CD8-positive, alpha-beta memory T cell (primary cell): ENCODE data around the gene KIF16B. TPM values are rescaled to one million over a fixed set of nuclear protein-coding genes. Genes with fewer than 3 reads are reported as not detected.

Experiments used
- CTCF ChIA-PET: fragments of 350-600 bp; sonication (Branson Sonifier 250); formaldehyde crosslinking; loops from one replicate; lab custom pipeline; 2021; ENCODE audit warnings: antibody characterized with exemption; lab: Charles Lee
- POLR2A ChIA-PET: fragments of 350-600 bp; sonication (Branson Sonifier 250); formaldehyde crosslinking; loops from one replicate; lab custom pipeline; 2021; ENCODE audit warnings: antibody characterized with exemption; lab: Charles Lee
- DNase-seq, 5 donors: peaks; one replicate each; pipeline versions ENCODE4 v3.0.0 to v3.0.0-alpha.2; 2020 to 2022; ENCODE audit warnings: mixed read lengths in 1 of 5
- H3K27ac ChIP-seq: one replicate; pipeline ENCODE4 v1.7.0; 2013; ENCODE audit warnings: low read depth, mild to moderate bottlenecking, low read length, moderate library complexity
- H3K27me3 ChIP-seq: 2 replicates; pipeline ENCODE4 v1.7.0; 2013; ENCODE audit warnings: low read length, mild to moderate bottlenecking; ENCODE audit not compliant: insufficient read depth, poor library complexity, severe bottlenecking
- H3K36me3 ChIP-seq: 2 replicates; pipeline ENCODE4 v1.7.0; 2013; ENCODE audit warnings: mild to moderate bottlenecking, low read length, moderate library complexity; ENCODE audit not compliant: insufficient read depth
- H3K4me1 ChIP-seq: 2 replicates; pipeline ENCODE4 v1.7.0; 2013; ENCODE audit warnings: mild to moderate bottlenecking, low read length, moderate library complexity; ENCODE audit not compliant: insufficient read depth
- H3K4me3 ChIP-seq: 2 replicates; pipeline ENCODE4 v1.7.0; 2013; ENCODE audit warnings: mild to moderate bottlenecking, low read length
- H3K9me3 ChIP-seq: 2 replicates; pipeline ENCODE4 v1.7.0; 2013; ENCODE audit warnings: mild to moderate bottlenecking, low read length
- H3K27ac Mint-ChIP-seq, 8 donors: one replicate each; pipeline ENCODE4 v1.8.0; 2020 to 2021; ENCODE audit warnings: mixed read lengths in 8 of 8, mild to moderate bottlenecking in 6 of 8, inconsistent platforms in 3 of 8, moderate library complexity in 3 of 8
- H3K27me3 Mint-ChIP-seq, 2 donors: one replicate each; pipeline ENCODE4 v1.8.0; 2020 to 2021; ENCODE audit warnings: mixed read lengths in 2 of 2, mild to moderate bottlenecking in 1 of 2, moderate library complexity in 1 of 2
- H3K36me3 Mint-ChIP-seq, 3 donors: one replicate each; pipeline ENCODE4 v1.8.0; 2020 to 2021; ENCODE audit warnings: mixed read lengths in 3 of 3, inconsistent platforms in 1 of 3, mild to moderate bottlenecking in 1 of 3
- H3K4me1 Mint-ChIP-seq, 3 donors: one replicate each; pipeline ENCODE4 v1.8.0; 2020 to 2021; ENCODE audit warnings: mixed read lengths in 3 of 3, inconsistent platforms in 1 of 3, mild to moderate bottlenecking in 1 of 3
- H3K4me3 Mint-ChIP-seq, 7 donors: one replicate each; pipeline ENCODE4 v1.8.0; 2020 to 2021; ENCODE audit warnings: mixed read lengths in 7 of 7, mild to moderate bottlenecking in 6 of 7, moderate library complexity in 4 of 7, inconsistent platforms in 2 of 7
- H3K9me3 Mint-ChIP-seq, 5 donors: one replicate each; pipeline ENCODE4 v1.8.0; 2020 to 2022; ENCODE audit warnings: mixed read lengths in 5 of 5, mild to moderate bottlenecking in 3 of 5, moderate library complexity in 2 of 5, inconsistent platforms in 1 of 5
- polyA plus RNA-seq: library from polyadenylated mRNA; unstranded; fragments of 300-500 nt; fragmentation: Illumina TruSeq; gene quantifications from one replicate; pipeline ENCODE4 v1.2.3, GENCODE V29; 2021
- total RNA-seq, 2 experiments: library from RNA; stranded (reverse); gene quantifications; one replicate each; pipeline ENCODE4 v1.2.3, GENCODE V29; 2021

The KIF16B gene
- total and polyA plus RNA-seq, 3 experiments from 2014 or later = 3.2 to 6.0 (median 3.4) TPM

DNA sequence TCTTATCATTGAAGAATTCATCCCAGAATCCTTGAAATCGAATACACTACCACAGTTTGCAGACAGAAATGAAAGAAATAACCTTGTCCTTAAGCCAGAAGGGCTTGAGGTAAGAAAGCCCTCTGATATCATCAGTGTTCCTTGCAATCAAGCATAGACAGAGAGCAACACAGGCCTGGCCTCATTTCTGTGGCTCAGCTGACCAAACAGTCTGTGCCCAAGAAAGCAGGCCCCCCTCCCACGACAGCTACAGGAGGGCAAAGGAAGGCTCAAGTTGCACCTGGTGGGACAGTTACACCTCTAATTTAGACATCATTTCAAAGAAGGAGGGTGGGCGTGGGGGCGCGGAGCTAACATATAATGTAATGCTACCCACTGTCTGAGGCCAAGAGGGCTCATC, 21.6 kb downstream of the KIF16B start:
- H3K4me3 ChIP-seq = no peak overlapping the region
- H3K4me1 Mint-ChIP-seq = peaks cover 0 to 20% (median 14%) of the 10 kb centered on the region in 3 donors
- H3K9me3 ChIP-seq = no peaks in the 10 kb centered on the region
- CTCF ChIA-PET = interaction anchor here (1.4 kb wide), 1 partner anchor 14 kb away, joined by 3 read pairs; no protein-coding TSS in a partner anchor
- H3K4me1 ChIP-seq = no peaks in the 10 kb centered on the region
- peaks cover 0 to 3% (median 3%) of the 10 kb centered on the region in 5 donors for H3K9me3 Mint-ChIP-seq
- POLR2A ChIA-PET = no interaction called here
- H3K36me3 ChIP-seq = no peaks in the 10 kb centered on the region
- H3K27ac ChIP-seq = no peak overlapping the region
- DNase-seq = no peak
- H3K36me3 Mint-ChIP-seq = peaks cover 0 to 12% (median 1%) of the 10 kb centered on the region in 3 donors
- H3K27me3 Mint-ChIP-seq = no peaks in the 10 kb centered on the region
- no peak overlapping the region for H3K4me3 Mint-ChIP-seq
- H3K27me3 ChIP-seq = no peaks in the 10 kb centered on the region
- no peak overlapping the region for H3K27ac Mint-ChIP-seq

GRCh38 chr20:16548068-16548672, 25.1 kb downstream of the KIF16B start:
- no peaks in the 10 kb centered on the region for H3K27me3 ChIP-seq
- H3K9me3 ChIP-seq = no peaks in the 10 kb centered on the region
- no peak overlapping the region for H3K27ac ChIP-seq
- H3K4me3 ChIP-seq = no peak overlapping the region
- no peaks in the 10 kb centered on the region for H3K27me3 Mint-ChIP-seq
- ChIA-PET POLR2A (no interaction called here), CTCF (no interaction called here)
- no peak for DNase-seq
- peaks cover 4 to 16% (median 8%) of the 10 kb centered on the region in 3 donors for H3K4me1 Mint-ChIP-seq
- peaks cover 0 to 10% (median 2%) of the 10 kb centered on the region in 3 donors for H3K36me3 Mint-ChIP-seq
- no peak overlapping the region for H3K4me3 Mint-ChIP-seq
- H3K9me3 Mint-ChIP-seq = peaks cover 0 to 3% (median 3%) of the 10 kb centered on the region in 5 donors
- H3K36me3 ChIP-seq = no peaks in the 10 kb centered on the region
- H3K27ac Mint-ChIP-seq = peak overlapping the region in 1 of 8 donors; percentile 81
- H3K4me1 ChIP-seq = no peaks in the 10 kb centered on the region

- ChIA-PET CTCF (no interaction called here), POLR2A (no interaction called here)
- no peaks in the 10 kb centered on the region for H3K9me3 ChIP-seq
- no peaks in the 10 kb centered on the region for H3K36me3 ChIP-seq
- Mint-ChIP-seq H3K27me3 (no peaks in the 10 kb centered on the region), H3K4me1 (peaks cover 4 to 23% (median 10%) of the 10 kb centered on the region in 3 donors), H3K9me3 (peaks cover 0 to 2% (median 0%) of the 10 kb centered on the region in 5 donors), H3K36me3 (peaks cover 0 to 3% (median 0%) of the 10 kb centered on the region in 3 donors), H3K4me3 (no peak overlapping the region), H3K27ac (no peak overlapping the region)
- H3K27me3 ChIP-seq = no peaks in the 10 kb centered on the region
- no peak for DNase-seq
- H3K4me1 ChIP-seq = no peaks in the 10 kb centered on the region
- no peak overlapping the region for H3K4me3 ChIP-seq
- H3K27ac ChIP-seq = no peak overlapping the region
These were observed 28.3 kb downstream of the KIF16B start for GRCh38 chr20:16544949-16545348.

- Histone ChIP-seq H3K4me3 (no peak overlapping the region), H3K27me3 (no peaks in the 10 kb centered on the region), H3K4me1 (no peaks in the 10 kb centered on the region), H3K9me3 (no peaks in the 10 kb centered on the region), H3K36me3 (no peaks in the 10 kb centered on the region), H3K27ac (no peak overlapping the region)
- Mint-ChIP-seq H3K27me3 (no peaks in the 10 kb centered on the region), H3K4me1 (peaks cover 4 to 22% (median 6%) of the 10 kb centered on the region in 3 donors), H3K27ac (peak overlapping the region in 1 of 8 donors; percentile 64), H3K4me3 (no peak overlapping the region), H3K36me3 (peaks cover 0 to 10% (median 3%) of the 10 kb centered on the region in 3 donors), H3K9me3 (peaks cover 0 to 2% (median 0%) of the 10 kb centered on the region in 5 donors)
- CTCF ChIA-PET = no interaction called here
- POLR2A ChIA-PET = no interaction called here
- no peak for DNase-seq
These were observed 30.8 kb downstream of the KIF16B start for GRCh38 chr20:16542477-16542876.

GRCh38 chr20:16541878-16542277, 31.4 kb downstream of the KIF16B start:
- ChIA-PET CTCF (no interaction called here), POLR2A (no interaction called here)
- no peak overlapping the region for H3K27ac Mint-ChIP-seq
- H3K4me1 Mint-ChIP-seq = peaks cover 4 to 17% (median 6%) of the 10 kb centered on the region in 3 donors
- no peak for DNase-seq
- Histone ChIP-seq H3K9me3 (no peaks in the 10 kb centered on the region), H3K27ac (no peak overlapping the region), H3K4me3 (no peak overlapping the region), H3K27me3 (no peaks in the 10 kb centered on the region), H3K4me1 (no peaks in the 10 kb centered on the region), H3K36me3 (no peaks in the 10 kb centered on the region)
- peaks cover 0 to 2% (median 0%) of the 10 kb centered on the region in 5 donors for H3K9me3 Mint-ChIP-seq
- no peak overlapping the region for H3K4me3 Mint-ChIP-seq
- H3K27me3 Mint-ChIP-seq = no peaks in the 10 kb centered on the region
- peaks cover 0 to 10% (median 3%) of the 10 kb centered on the region in 3 donors for H3K36me3 Mint-ChIP-seq

DNA sequence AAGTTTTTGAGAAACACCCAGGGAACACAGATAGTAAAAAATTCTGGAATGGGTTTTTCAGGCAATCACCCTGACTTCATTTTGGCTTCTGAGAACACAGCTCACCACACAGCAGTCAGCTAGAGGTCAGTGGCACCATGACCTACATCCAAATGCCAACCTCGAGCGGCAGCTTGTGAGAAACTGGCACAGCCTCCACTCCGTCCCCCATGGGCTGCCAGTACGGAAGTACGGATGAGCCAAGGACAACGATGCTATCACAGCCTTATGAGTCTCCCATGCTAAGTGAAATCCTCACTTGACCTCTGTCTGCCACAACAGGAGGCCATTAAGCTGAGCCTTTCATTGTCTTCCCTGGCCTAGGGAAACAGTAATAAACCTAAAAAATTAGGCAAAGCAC, 32.0 kb downstream of the KIF16B start:
- Mint-ChIP-seq H3K4me3 (no peak overlapping the region), H3K27me3 (no peaks in the 10 kb centered on the region), H3K36me3 (peaks cover 0 to 10% (median 3%) of the 10 kb centered on the region in 3 donors), H3K9me3 (peaks cover 0 to 2% (median 0%) of the 10 kb centered on the region in 5 donors), H3K27ac (no peak overlapping the region), H3K4me1 (peaks cover 2 to 14% (median 6%) of the 10 kb centered on the region in 3 donors)
- POLR2A ChIA-PET = no interaction called here
- Histone ChIP-seq H3K27ac (no peak overlapping the region), H3K4me3 (no peak overlapping the region), H3K9me3 (no peaks in the 10 kb centered on the region), H3K4me1 (no peaks in the 10 kb centered on the region), H3K27me3 (no peaks in the 10 kb centered on the region), H3K36me3 (no peaks in the 10 kb centered on the region)
- CTCF ChIA-PET = no interaction called here
- no peak for DNase-seq

GRCh38 chr20:16539280-16540021, 33.8 kb downstream of the KIF16B start:
- no peak overlapping the region for H3K4me3 ChIP-seq
- no peaks in the 10 kb centered on the region for H3K4me1 ChIP-seq
- ChIA-PET POLR2A (no interaction called here), CTCF (no interaction called here)
- H3K9me3 Mint-ChIP-seq = peaks cover 0 to 2% (median 0%) of the 10 kb centered on the region in 5 donors
- H3K27ac ChIP-seq = no peak overlapping the region
- H3K36me3 Mint-ChIP-seq = peaks cover 0 to 8% (median 3%) of the 10 kb centered on the region in 3 donors
- H3K27ac Mint-ChIP-seq = no peak overlapping the region
- no peaks in the 10 kb centered on the region for H3K9me3 ChIP-seq
- no peaks in the 10 kb centered on the region for H3K27me3 ChIP-seq
- no peaks in the 10 kb centered on the region for H3K36me3 ChIP-seq
- H3K4me1 Mint-ChIP-seq = peaks cover 0 to 7% (median 6%) of the 10 kb centered on the region in 3 donors
- DNase-seq = no peak
- no peak overlapping the region for H3K4me3 Mint-ChIP-seq
- no peaks in the 10 kb centered on the region for H3K27me3 Mint-ChIP-seq

DNA sequence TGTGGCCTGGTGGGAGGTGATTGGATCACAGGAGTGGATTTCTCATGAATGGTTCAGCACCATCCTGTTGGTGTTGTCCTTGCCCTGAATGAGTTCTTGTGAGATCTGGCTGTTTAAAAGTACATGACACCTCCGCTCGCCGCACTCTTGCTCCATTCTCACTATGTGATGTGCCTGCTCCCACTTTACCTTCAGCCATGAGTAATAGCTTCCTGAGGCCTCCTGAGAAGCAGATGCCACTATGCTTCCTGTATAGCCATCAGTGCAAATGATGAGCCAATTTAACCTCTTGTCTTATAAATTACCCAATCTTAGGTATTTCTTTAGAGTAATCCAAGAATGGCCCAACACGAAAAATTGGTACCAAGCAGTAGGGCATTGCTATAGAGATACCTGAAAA, 34.5 kb downstream of the KIF16B start:
- POLR2A ChIA-PET = no interaction called here
- Histone ChIP-seq H3K9me3 (no peaks in the 10 kb centered on the region), H3K27me3 (no peaks in the 10 kb centered on the region), H3K36me3 (no peaks in the 10 kb centered on the region), H3K4me3 (no peak overlapping the region), H3K4me1 (no peaks in the 10 kb centered on the region), H3K27ac (no peak overlapping the region)
- Mint-ChIP-seq H3K9me3 (peaks cover 0 to 2% (median 0%) of the 10 kb centered on the region in 5 donors), H3K27ac (no peak overlapping the region), H3K36me3 (peaks cover 0 to 8% (median 3%) of the 10 kb centered on the region in 3 donors), H3K4me3 (no peak overlapping the region), H3K27me3 (no peaks in the 10 kb centered on the region), H3K4me1 (peaks cover 0 to 7% (median 6%) of the 10 kb centered on the region in 3 donors)
- CTCF ChIA-PET = interaction anchor here (0.9 kb wide), 1 partner anchor 17 kb away, joined by 3 read pairs; no protein-coding TSS in a partner anchor
- DNase-seq = no peak
